ENCODE measurements around the gene IFT88.

The IFT88 gene
- 9.6 to 19.0 (median 15.8) reads per million in 4 donors for total RNA-seq

- peak; percentile 64 to 86 (median 70) for DNase-seq
These were observed at the start of gene IFT88 for GRCh38 chr13:20566898-20567874. Gene IFT88, plus strand, starts transcription at chr13:20567157. Its CDS starts 7,229 bp downstream, at chr13:20574386.

GRCh38 chr13:20518660-20519100, 48.3 kb upstream of the IFT88 start:
- no peak for DNase-seq

- no peak for DNase-seq
These were observed 47.1 kb upstream of the IFT88 start for GRCh38 chr13:20519875-20520274.

GRCh38 chr13:20521364-20522115, 45.4 kb upstream of the IFT88 start:
- no peak for DNase-seq

GRCh38 chr13:20525144-20525600, 41.8 kb upstream of the IFT88 start:
- peak in 2 of 5 donors; percentile 1 to 45 for DNase-seq

GRCh38 chr13:20525601-20526544, 41.1 kb upstream of the IFT88 start, which contains the start of gene CRYL1:
Gene CRYL1, minus strand, starts transcription at chr13:20525857. Its CDS starts 63 bp downstream, at chr13:20525794.
- peak; percentile 56 to 80 (median 61) for DNase-seq

GRCh38 chr13:20526664-20527063, 40.3 kb upstream of the IFT88 start:
- DNase-seq: no peak

GRCh38 chr13:20528452-20528851, 38.5 kb upstream of the IFT88 start:
- peak in 1 of 5 donors; percentile 12 for DNase-seq

GRCh38 chr13:20534038-20534608, 32.8 kb upstream of the IFT88 start:
- no peak for DNase-seq

- DNase-seq: no peak
These were observed 30.0 kb upstream of the IFT88 start for GRCh38 chr13:20536992-20537391.

- DNase-seq: no peak
These were observed 22.6 kb upstream of the IFT88 start for GRCh38 chr13:20544201-20544923.

GRCh38 chr13:20546556-20546955, 20.4 kb upstream of the IFT88 start:
- DNase-seq: no peak

GRCh38 chr13:20547479-20547908, 19.5 kb upstream of the IFT88 start:
- DNase-seq: no peak

- DNase-seq: no peak
These were observed 16.2 kb upstream of the IFT88 start for GRCh38 chr13:20550799-20551198.

- no peak for DNase-seq
These were observed 13.6 kb upstream of the IFT88 start for GRCh38 chr13:20553311-20553710.

GRCh38 chr13:20558982-20559381, 8.0 kb upstream of the IFT88 start:
- DNase-seq: no peak

GRCh38 chr13:20559659-20560356, 7.1 kb upstream of the IFT88 start:
- DNase-seq: no peak

GRCh38 chr13:20561741-20562140, 5.2 kb upstream of the IFT88 start:
- no peak for DNase-seq

GRCh38 chr13:20565115-20565736, 1.7 kb upstream of the IFT88 start:
- peak in 1 of 5 donors; percentile 5 for DNase-seq

GRCh38 chr13:20566468-20566897, 474 bp upstream of the IFT88 start:
- peak in 1 of 5 donors; percentile 1 for DNase-seq

All from T-helper 1 cell (primary cell).